Posterior vena cava (tissue), 2 donors: ENCODE data around the gene C4orf51. TPM values are rescaled to one million over a fixed set of nuclear protein-coding genes. Genes with fewer than 3 reads are reported as not detected.

Experiments
- DNase-seq: peaks from one replicate; pipeline ENCODE4 v3.0.0-alpha.2; 2020; ENCODE audit warnings: low spot score
- intact Hi-C, 2 donors: fragments of 100-400 bp; cut with DNase I; formaldehyde crosslinking; loops; one replicate each; pipeline versions ENCODE4 v1.14.1 to v1.14.2; 2022 to 2023
- total RNA-seq, 2 donors: library from RNA; stranded (reverse); fragmentation: NEBNext Ultra II Directional; extraction: Animal tissue kit (Norgen Biotek cat#: 25700); gene quantifications; one replicate each; pipeline ENCODE4 v1.2.1, GENCODE V29; 2021
- donor health status: DM: yes; HTN: yes; CAD: no.
- donor health status: DM: yes; HTN: yes; CAD: no.

Gene C4orf51
- total RNA-seq, 2 donors from 2014 or later: not detected

DNA sequence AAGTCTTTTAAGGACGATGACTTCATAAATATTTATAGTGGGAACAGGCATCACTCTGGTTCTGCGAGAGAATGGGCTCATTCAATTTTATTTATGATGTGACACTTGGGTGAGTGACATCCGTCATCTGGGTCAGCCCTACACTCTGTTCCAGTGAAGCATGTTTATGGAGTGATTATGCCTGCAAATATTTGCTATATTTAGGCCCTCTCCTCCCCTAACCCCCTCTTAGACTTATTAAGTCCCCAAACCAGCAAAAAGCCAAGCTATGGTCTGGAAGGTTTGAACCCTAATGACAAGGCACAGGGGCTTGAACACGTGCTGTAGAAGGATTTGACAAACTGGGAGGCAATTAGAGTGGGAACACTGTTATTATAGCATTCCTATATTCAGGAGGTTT is 55.9 kb downstream of the C4orf51 start:
- intact Hi-C loops: loop anchor here (10.0 kb wide), 2 partner anchors 69 to 199 kb away; partner anchors contain the start of gene ZNF827 (in 2 of the 2)
- no peak for DNase-seq

- no peak for DNase-seq
- intact Hi-C loops: loop anchor here (10.0 kb wide), 2 partner anchors 68 to 198 kb away; partner anchors contain the start of gene ZNF827 (in 2 of the 2)
Observed at GRCh38 chr4:145736241-145736831, 56.4 kb downstream of the C4orf51 start.

DNA sequence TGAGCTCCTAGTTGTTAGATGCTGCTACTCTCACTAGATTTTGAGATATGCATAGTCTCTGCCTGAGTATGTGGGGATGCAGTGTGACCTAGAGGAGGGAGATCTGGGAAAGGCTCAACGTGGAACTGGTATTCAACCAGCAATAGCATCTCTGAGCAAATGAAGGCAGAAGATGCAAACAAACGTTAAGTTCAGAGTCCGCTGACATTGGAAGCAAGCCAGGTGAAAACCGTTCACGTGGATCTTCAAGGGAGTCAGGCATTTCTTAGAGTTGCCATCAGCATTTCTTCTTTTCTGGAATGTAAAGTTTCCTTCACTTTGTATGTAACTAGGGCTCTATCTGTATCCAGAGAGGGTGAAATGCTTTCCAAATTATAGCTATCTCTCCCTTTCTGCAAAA is 59.9 kb downstream of the C4orf51 start:
- no peak for DNase-seq
- intact Hi-C loops: loop anchor here (10.0 kb wide), 2 partner anchors 65 to 195 kb away; partner anchors contain the start of gene ZNF827 (in 2 of the 2)

DNA sequence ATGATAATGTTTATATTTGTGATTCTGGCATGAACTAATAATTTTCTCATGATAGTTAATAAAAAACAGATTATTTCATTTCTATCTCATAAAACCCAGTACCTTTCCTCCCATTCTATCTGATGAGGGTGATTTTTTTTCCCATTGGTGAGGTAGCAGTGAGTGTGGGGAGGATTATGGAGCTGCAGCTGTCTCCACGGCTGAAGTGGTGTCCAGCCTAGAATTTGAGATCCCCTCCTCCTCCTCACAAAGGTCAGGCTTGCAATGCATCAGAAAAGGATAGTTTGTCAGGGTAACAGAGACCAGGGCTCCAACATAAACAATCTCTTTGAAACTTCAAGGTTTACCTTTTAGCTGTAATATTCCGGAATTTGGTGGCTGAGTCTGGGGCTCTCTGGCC is 60.9 kb downstream of the C4orf51 start:
- intact Hi-C loops: no loop called here
- DNase-seq: no peak

GRCh38 chr4:145743641-145744040 is 63.7 kb downstream of the C4orf51 start:
- intact Hi-C loops: no loop called here

GRCh38 chr4:145755802-145756201 is 75.9 kb downstream of the C4orf51 start:
- DNase-seq: no peak
- intact Hi-C loops: no loop called here

More at GRCh38 chr4:145743641-145744040, 63.7 kb downstream of the C4orf51 start:
- DNase-seq: no peak

DNA sequence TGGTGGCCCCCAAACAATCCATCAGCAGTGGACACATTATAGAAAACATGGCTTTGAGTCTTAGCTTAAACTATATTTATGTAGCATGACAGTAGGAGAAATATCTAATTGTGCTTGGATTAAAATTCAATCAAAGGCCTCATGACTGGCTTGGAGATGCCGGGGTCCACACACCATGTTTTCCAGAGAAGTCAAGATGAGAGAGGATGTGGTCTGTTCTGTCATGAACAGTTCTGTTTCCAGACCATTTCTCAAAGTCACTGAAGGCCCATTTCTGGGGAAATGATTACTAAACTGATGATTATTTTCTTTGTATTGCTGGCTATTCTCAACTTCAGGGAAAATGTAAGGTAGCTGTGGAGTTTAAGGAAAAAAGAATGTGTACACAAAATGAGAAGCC is 76.3 kb downstream of the C4orf51 start:
- intact Hi-C loops: no loop called here
- DNase-seq: no peak

DNA sequence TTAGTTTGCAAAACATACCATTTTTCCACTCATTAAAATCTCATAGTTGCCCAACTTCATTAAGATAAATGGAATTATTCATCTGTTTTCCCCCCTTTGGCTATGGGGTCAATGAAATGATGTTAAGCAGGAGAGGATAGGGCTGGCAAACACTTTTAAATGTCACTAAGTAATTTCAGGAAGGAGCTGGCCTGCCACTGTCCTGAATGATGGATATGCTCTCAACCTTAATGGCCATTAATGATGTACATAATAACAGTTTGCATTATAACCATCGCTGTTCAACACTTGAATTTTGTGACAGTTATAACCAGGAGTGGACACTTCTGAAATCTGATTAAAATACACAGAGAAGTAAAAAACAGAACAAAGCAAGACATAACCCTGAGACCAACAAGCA is 77.2 kb downstream of the C4orf51 start:
- DNase-seq: no peak
- intact Hi-C loops: no loop called here

DNA sequence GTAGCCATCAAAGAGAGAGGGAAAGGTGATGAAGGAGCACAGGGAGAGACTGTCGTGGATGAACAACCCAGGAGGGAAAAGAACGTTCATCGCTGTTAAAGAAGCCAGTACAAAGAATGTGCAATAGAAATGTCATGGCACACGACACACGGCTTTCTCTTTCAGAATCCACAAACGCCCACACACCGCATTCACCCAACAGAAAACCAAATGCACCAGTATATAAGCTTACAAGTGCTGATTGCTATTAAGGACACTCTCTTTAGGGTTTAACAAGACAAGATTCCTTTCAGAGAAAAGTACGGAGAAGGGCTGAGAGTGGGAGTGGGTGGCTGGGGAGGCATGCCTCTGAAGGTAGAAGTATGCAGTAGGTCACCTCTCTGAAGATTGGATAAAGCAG is 80.2 kb downstream of the C4orf51 start:
- no peak for DNase-seq
- intact Hi-C loops: no loop called here

GRCh38 chr4:145760961-145761929 is 81.3 kb downstream of the C4orf51 start:
- no peak for DNase-seq
- intact Hi-C loops: no loop called here

- DNase-seq: no peak
- intact Hi-C loops: no loop called here
Observed at GRCh38 chr4:145762719-145763118, 82.8 kb downstream of the C4orf51 start.

GRCh38 chr4:145763399-145763798 is 83.5 kb downstream of the C4orf51 start:
- intact Hi-C loops: no loop called here

GRCh38 chr4:145766273-145766672 is 86.3 kb downstream of the C4orf51 start:
- DNase-seq: no peak
- intact Hi-C loops: no loop called here

More at GRCh38 chr4:145763399-145763798, 83.5 kb downstream of the C4orf51 start:
- DNase-seq: no peak

DNA sequence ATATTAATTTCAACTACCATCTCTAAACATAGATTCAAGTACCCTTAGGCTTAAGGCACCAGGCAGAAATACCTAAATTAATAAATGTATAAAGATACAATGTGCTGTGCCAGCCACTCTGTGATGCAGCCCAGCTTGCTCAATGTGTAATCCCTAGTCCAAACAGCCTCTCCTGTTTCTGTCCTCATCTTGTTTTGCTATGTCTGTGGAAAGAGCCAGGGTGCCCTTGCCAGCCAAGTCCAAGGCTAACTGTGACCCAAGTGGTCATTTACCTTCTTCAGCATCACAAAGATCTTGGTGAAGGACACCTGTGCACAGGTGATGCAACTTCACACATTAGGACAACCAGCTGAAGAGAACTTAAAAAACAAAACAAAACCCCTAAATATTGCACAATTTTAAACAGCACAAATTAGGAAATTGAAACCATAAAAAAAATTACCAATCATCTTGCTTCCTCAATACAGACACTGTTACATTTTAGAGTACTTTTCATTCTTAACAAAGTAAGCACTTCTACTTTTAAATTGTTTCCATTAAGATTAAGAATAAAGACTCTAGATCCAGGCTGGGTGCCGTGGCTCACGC is 89.6 kb downstream of the C4orf51 start:
- intact Hi-C loops: no loop called here
- DNase-seq: no peak

- intact Hi-C loops: no loop called here
- DNase-seq: no peak
Observed at GRCh38 chr4:145770124-145770523, 90.2 kb downstream of the C4orf51 start.

- DNase-seq: no peak
- intact Hi-C loops: no loop called here
Observed at GRCh38 chr4:145772347-145772746, 92.4 kb downstream of the C4orf51 start.

- DNase-seq: no peak
- intact Hi-C loops: no loop called here
Observed at GRCh38 chr4:145773581-145774234, 93.8 kb downstream of the C4orf51 start.

- intact Hi-C loops: no loop called here
- no peak for DNase-seq
Observed at GRCh38 chr4:145774473-145774872, 94.5 kb downstream of the C4orf51 start.

GRCh38 chr4:145775406-145775805 is 95.5 kb downstream of the C4orf51 start:
- DNase-seq: no peak
- intact Hi-C loops: no loop called here

DNA sequence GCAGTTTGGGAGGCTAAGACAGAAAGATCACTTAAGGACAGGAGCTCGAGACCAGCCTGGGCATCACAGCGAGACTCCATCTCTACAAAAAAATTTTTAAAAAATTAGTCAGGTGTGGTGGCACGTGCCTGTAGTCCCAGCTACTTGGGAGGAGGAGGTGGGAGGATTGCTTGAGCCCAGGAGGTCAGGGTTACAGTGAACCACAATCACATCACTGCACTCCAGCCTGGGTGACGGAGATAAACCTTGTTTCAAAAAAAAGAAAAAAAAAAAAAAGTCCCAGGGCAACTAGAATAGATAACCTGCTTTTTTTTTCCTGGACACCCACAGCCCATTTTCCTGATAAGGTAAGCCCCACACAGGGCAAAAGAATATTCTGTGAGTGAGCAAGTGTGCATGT is 96.3 kb downstream of the C4orf51 start:
- no peak for DNase-seq
- intact Hi-C loops: no loop called here
